HG03571 (cell line): Measurements from ENCODE around the gene MAP10.
A peak's percentile ranks its signal among the peaks of the same experiment; 100 is the strongest.
"Not testable (repeated sequence)": the region's sequence is repeated elsewhere in the genome, so short reads cannot be mapped to it uniquely, and the experiment has no call there.

Source experiments
- ATAC-seq: cut with Tn5 transposase; IDR thresholded peaks from one replicate; pipeline ENCODE4 v1.9.1; 2021; ENCODE audit not compliant: unreplicated experiment

MAP10 gene

DNA sequence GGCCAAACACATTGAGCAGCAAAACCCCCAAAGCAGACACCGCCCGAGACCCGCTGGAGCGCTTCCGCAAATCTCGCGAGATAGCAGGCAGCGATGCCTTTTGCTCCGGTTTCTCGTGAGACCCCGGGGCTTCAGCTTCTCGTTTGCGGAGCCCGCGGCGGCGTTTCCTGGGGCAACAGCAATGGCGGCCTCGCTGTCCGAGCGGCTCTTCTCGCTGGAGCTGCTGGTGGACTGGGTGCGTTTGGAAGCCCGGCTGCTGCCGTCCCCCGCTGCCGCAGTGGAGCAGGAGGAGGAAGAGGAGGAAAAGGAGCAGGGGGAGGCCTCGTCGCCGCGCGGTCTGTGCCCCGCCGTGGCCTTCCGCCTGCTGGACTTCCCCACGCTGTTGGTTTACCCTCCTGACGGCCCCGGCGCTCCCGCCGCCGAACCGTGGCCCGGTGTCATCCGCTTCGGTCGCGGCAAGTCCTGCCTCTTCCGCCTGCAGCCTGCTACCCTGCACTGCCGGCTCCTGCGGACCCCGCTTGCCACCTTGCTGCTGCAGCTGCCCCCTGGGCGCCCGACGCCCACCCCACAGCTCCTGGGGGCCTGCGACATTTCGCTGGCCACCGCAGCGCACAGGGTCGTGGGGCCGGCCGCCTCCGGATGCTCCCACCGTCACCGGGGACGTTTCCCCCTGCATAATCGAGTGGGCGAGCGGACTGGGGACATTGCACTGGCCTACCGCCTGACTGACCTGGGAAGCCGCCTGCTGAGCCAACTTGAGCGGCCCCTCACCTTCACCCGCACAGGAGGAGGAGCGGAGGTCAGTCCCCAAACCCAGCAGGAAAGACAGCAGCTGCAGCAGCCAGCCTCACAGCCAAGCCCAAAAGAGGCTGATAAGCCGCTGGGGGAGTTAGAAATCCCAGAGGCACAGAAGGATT, at the start of gene MAP10:
Gene MAP10, plus strand, starts transcription at position 148 of the 917 bp plus-strand sequence. Its CDS starts 34 bp downstream, at position 182.
- peak; percentile 92 for ATAC-seq

DNA sequence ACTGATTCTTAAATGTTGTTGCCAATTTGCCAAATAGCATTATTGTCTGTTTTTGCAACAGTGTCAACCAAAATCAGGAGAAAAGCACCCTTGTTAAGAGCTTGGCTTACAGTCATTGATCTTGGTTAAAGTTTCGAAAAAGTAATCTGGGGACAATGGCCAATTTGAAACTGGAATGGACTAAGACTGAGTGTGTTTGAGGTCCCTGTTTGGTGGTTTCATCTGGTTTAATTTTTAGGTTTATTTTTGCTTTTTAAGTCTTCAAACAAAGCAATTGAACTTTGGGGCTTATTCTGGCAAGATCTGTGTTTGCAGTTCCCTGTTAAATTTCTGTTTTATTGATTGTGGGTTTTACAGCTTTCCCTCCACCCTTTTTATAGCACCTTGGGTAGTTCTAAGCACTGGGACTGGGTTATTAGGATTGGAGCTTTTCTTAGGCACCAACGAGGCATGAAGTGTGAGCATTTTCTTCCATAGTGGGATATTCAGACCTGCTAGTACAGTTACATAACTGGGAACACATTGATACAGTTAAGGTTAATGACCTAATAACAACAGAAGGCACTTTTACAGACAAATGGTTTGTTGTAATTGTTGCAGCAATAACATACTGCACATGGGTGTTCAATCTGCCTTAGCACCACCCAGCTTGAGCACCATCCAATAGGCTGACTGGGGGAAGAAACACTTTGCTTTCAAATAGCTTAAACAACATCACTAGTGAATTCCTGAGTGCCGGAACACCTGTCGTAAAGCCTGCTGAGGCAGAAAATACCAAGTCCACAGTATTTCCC, 40.6 kb upstream of the MAP10 start:
- no peak for ATAC-seq

- no peak for ATAC-seq
Measured at GRCh38 chr1:232765542-232765941, 39.7 kb upstream of the MAP10 start.

DNA sequence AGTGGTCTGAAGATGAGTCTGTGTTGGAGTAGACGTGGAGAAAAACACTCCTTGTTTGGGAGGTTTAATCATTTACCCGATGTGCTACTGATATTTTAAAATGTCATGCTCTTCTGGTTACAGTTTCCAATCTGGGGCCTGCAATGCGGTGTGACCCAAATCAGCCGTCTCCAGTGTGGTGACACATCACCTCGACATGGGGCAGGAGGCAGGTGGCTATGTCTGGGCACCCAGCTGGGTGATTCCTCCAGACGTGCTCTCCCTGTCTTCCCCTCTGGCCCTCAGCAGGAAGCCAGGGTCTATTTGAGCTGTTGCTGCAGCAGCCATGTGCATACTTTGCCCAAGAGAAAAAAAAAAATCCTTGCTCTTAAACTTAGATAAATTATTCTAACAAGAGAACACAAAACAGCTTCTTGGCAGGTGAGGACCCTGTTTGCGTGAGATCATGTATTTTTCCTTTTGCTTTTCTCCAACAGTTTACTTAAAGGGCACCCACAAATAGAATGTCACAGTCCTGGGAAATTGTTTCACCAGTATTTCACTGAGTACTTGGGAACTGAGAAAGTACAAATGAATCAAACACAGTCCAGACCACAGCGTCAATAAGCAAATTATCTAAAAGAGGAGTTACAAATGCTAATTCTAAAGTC, 38.9 kb upstream of the MAP10 start:
- ATAC-seq: no peak

- no peak for ATAC-seq
Measured at GRCh38 chr1:232766904-232767303, 38.3 kb upstream of the MAP10 start.

GRCh38 chr1:232767305-232768074, 37.7 kb upstream of the MAP10 start:
- ATAC-seq: no peak

DNA sequence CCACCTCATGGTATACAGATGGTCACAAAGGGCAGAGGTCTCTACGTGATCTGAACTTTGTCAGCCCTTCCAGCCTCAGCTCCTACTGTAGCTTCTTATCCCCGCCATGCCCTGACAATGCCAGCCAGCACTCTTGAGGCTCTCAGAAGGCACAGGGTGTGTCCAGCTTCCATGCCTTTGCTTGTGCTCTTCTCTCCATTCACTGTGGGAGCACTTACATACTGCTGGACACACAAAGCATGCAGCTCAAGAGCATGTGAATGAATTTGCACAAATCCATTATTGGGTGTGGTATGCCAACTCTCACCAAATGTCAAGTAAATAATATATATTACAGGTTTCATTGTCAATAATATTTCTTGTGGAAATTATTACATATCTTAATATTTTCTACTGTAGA, 36.4 kb upstream of the MAP10 start:
- ATAC-seq: no peak

DNA sequence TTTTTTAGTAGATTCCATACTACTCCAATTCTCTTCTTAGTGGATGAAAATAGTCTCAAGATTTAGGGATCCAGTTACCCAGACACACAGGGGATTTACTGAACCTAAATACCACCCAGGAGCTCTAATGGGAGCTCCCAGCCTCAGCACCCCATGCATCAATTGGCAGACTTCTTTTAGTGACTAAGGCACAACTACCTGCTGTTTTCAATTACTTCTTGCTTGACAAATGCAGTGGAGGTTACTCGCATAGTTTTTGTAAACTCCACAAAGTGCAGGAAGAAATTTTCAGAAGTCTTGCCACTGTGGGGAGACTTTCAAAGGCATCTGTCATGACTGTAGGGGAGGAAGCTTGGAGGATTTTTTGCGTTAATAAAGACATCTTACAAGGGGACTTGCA, 35.5 kb upstream of the MAP10 start:
- ATAC-seq: no peak

DNA sequence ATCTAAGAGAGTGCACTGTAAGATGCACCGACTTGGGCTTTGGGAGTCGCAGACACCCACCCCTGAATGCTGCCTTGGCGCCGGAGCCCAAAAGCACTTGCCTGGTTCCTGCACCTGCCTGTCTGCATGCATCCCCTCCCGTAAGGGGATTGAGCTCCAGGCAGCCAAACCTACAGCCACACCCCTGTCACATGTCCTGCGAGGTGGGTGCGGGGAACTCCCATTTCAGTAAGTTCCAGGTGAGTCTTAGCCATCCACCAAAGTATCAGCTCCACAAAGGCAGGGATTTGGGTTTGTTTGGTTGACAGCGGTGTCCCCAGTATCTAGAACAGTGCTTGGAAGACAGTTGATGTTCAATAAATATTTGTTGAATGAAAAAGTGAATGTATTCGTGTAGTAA, 31.5 kb upstream of the MAP10 start:
- ATAC-seq: no peak

DNA sequence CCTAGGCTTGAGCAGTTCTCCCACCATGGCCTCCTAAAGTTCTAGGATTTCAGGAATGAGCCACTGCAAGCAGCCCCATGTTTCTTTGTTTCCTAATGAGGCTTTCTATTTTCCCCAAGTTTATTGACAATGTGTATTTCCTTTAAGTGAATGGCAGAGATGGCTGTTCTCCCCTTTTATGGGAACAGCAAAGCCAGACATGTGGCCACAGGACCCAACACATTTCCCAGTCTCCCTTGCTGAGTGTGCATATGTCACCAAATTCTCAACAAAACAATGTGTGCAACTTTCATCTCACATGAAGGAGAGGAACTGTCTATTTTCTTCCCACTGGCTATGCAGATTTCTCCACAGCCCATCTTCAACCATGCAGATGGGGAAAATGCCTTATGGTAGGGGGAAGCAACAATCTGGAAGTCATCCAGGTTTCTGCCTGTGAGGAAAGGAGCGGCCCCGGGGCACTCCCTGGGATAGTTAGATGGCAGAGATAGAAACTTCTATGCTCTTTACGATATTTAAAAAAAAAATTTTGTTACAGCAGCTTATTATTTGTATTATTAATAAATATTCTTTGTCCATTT, 28.6 kb upstream of the MAP10 start:
- ATAC-seq: no peak

- ATAC-seq: no peak
Measured at GRCh38 chr1:232780354-232780753, 24.9 kb upstream of the MAP10 start.

DNA sequence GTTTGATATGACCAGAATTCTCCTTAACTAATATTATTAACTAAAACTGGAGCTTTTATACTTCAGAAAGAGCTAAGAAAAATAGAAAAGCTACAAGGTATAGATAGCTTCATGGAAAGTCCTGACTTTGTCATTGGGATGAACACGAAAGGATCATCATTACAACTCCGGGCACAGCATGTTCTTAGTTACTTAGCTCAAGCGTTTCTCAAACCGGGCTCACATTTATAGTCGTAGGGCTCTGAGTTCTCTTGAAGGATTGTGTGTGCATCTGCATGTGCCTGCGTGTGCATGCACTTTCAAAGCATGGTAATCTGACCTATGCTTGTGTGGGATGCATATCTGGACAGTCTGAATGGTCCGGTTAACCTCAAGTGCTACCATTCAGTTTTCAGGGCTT, 20.4 kb upstream of the MAP10 start:
- ATAC-seq: no peak

- ATAC-seq: not testable (repeated sequence)
Measured at GRCh38 chr1:232785630-232786029, 19.6 kb upstream of the MAP10 start.

DNA sequence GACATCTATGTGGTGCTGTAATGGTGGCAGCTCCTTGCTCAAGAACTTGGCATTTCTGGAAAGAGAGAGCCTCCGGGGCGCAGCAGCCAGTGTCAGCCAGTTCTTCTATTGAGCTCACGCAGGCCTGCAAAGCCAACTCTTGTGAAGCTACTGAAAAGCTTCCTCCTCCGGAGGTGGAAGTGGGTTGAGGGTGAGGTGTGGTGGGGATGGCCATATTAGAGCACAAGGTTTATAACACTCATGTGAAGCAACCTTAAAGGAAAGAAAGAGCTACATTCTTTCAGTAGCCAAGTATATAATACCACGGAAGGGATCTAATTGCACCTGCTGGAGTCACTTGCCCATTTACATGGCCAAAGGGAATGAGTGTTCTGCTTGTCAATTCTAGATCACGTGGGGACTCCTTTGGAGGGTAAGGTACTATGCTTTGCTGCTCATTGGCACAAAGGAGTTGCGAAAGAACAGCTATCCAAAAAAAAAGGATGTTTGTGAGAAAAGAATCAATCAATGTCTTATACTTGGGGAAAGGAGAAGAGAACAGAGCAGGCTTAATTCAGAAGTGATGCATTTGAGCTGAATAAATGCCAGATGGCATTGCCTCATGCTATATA, 18.3 kb upstream of the MAP10 start:
- ATAC-seq: no peak

DNA sequence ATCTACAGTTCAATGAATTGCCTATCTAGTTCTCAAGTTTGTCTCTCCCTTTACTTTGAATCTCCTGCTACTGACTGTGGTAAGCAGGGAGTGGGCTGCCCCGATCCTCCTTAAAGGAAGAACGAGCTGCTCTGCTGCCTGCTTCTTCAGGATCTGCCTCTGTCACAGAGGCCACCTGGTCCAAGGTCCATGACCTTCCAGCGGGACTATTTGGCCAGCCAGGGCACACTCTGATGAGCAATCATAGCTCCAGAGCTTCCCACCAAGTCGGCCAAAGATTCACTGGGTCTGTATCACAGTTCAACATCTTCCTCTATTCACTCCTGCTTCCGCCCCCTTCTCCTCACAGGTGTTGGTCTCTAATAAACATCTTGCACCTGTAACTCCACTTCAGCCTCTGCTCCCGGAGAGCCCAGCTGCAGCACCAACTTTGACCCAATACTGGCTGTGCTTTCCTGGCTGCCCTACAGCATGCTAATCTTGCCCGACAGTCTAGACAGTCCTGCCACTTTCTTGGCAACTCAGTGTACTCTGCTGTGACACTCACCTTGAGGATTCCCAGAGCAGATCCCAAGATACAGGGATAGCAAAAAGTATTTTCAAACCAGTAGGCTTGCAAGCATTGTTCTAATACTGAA, 16.9 kb upstream of the MAP10 start:
- ATAC-seq: no peak

- no peak for ATAC-seq
Measured at GRCh38 chr1:232789651-232790050, 15.6 kb upstream of the MAP10 start.

DNA sequence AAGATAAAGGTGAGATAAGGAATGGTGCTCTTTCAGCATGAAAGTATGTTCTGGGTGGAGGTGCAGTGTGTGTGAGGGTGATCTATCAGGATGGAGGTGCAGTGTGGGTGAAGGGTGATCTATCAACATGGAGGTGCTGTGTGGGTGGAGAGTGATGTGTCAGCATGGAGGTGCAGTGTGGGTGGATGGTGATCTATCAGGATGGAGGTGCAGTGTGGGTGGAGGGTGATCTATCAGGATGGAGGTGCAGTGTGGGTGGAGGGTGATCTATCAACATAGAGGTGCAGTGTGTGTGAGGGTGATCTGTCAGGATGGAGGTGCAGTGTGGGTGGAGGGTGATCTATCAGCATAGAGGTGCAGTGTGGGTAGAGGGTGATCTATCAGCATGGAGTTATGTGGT, 12.3 kb upstream of the MAP10 start:
- no peak for ATAC-seq

DNA sequence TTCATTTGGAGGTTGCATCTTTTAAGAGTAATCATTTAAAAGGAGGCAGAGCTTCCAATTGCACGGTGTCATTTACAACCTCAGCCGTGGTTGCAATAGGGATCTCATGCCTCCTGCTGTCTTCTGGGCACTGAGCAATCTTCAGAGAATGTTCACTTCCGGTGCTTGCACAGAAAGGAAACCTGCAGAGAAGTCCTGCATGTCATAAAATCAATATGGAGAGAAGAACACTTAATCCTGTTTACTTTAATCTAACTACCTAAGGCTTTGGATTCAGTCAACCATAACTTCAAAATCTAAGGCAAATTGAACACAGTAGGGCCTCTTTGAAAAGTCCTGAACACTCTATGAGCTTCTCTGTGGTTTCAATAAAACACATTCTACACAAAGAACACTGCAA, 11.3 kb upstream of the MAP10 start:
- ATAC-seq: no peak

DNA sequence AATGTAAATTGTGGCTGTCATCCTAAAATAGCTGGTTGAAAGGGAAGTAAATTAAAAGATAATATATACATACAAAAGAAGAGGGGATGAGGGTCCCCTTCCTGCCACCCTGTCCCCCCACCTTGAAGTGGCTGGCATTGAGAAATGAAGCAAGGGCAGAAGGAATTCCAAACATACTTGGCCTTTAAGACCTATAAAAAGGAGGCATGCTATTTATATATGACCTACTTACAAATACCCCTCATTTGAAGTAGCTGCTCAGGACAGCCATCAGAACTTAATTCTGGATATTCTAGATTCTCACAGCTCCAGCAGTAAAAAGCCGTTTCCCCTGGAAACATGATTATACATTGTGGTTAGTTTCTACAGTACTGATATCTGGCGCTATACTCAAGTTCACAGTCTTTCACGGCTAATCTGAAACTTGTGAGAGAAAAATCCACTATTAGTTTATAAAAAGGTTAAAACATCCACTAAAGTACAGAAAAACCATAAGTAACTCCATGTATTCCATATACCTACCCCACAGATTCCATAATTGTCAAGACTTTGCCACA, 9.6 kb upstream of the MAP10 start:
- no peak for ATAC-seq
